Loucy (cell line): ENCODE results near the gene PROSER1.

Experiments
- H2AFZ ChIP-seq: fragments of 200-600 bp; sonication (generic); 2 replicates; pipeline ENCODE4 v1.6.0; 2016; ENCODE audit warnings: antibody characterized with exemption, mild to moderate bottlenecking, low read length, moderate library complexity
- H3F3A ChIP-seq: fragments of 200-600 bp; 2 replicates; pipeline ENCODE4 v1.6.0; 2016; ENCODE audit warnings: antibody characterized with exemption, low read depth, mild to moderate bottlenecking
- H3K27me3 ChIP-seq: fragments of 200-600 bp; sonication (generic); 2 replicates; pipeline ENCODE4 v1.6.1; 2014; ENCODE audit warnings: low read length, mild to moderate bottlenecking; ENCODE audit not compliant: insufficient read depth, poor library complexity, severe bottlenecking
- H3K36me3 ChIP-seq: fragments of 200-600 bp; sonication (generic); 2 replicates; pipeline ENCODE4 v1.6.1; 2016; ENCODE audit warnings: low read length; ENCODE audit not compliant: insufficient read depth
- H3K4me1 ChIP-seq: fragments of 200-600 bp; sonication (generic); 2 replicates; pipeline ENCODE4 v1.5.1; 2014; ENCODE audit warnings: low read length, mild to moderate bottlenecking; ENCODE audit not compliant: insufficient read depth, poor library complexity, severe bottlenecking
- H3K4me2 ChIP-seq: fragments of 200-600 bp; sonication (generic); 2 replicates; pipeline ENCODE4 v1.6.0; 2014; ENCODE audit warnings: antibody characterized with exemption, low read length, low read depth, mild to moderate bottlenecking; ENCODE audit not compliant: poor library complexity, severe bottlenecking
- H3K4me3 ChIP-seq: fragments of 200-600 bp; sonication (generic); 2 replicates; pipeline ENCODE4 v1.5.1; 2014; ENCODE audit warnings: low read length, mild to moderate bottlenecking, mixed read lengths; ENCODE audit not compliant: poor library complexity, severe bottlenecking
- H3K79me2 ChIP-seq: fragments of 200-600 bp; sonication (generic); 2 replicates; pipeline ENCODE4 v1.6.1; 2014; ENCODE audit warnings: low read length; ENCODE audit not compliant: insufficient read depth
- H3K9ac ChIP-seq: fragments of 200-600 bp; sonication (generic); 2 replicates; pipeline ENCODE4 v1.6.0; 2014; ENCODE audit warnings: mild to moderate bottlenecking, low read depth, low read length, moderate library complexity; ENCODE audit not compliant: poor library complexity, severe bottlenecking
- H3K9me2 ChIP-seq: fragments of 200-600 bp; sonication (generic); replicated peaks from 2 replicates; pipeline ENCODE4 v1.6.1; 2016; ENCODE audit warnings: low read depth, low read length, mixed read lengths
- H3K9me3 ChIP-seq: fragments of 200-600 bp; sonication (generic); 2 replicates; pipeline ENCODE4 v1.6.1; 2014; ENCODE audit warnings: mild to moderate bottlenecking, antibody characterized with exemption, low read length, low read depth; ENCODE audit not compliant: insufficient read depth
- H4K20me1 ChIP-seq: fragments of 200-600 bp; sonication (generic); 2 replicates; pipeline ENCODE4 v1.6.0; 2014; ENCODE audit warnings: antibody characterized with exemption, low read length, mild to moderate bottlenecking; ENCODE audit not compliant: insufficient read depth, poor library complexity, severe bottlenecking
- EZH2phosphoT487 ChIP-seq: fragments of 200-600 bp; IDR thresholded peaks from 2 replicates; pipeline ENCODE4 v1.6.1; 2018; ENCODE audit warnings: antibody characterized with exemption, mild to moderate bottlenecking, moderate library complexity, borderline replicate concordance
- TF ChIP-seq, protein P1 (sequence below): fragments of 200-600 bp; sonication (generic); conservative IDR thresholded peaks from 2 replicates; pipeline ENCODE4 v1.5.1; 2014; ENCODE audit warnings: mild to moderate bottlenecking, antibody characterized with exemption, low read length

The PROSER1 gene

DNA sequence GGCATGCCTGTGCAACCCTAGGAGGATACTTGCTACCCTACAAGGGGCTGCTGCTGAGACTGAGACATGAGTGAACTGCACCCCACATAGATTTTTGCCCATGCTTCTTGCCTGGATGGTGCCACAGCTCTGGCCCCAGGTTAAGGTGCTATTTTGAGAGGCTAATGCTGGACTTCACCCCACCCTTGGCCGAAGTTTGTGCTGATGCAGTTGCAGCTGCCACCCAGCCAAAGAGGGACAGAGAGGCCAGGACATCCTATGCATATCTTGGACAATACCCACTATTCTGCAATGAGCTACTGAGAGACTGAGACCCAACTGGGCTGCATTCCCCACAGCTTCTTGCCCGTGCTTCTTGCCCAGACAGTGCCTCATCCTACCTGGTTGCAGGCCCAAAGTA, 35.0 kb upstream of the PROSER1 start:
- TF ChIP-seq EZH2phosphoT487: no peak
- TF ChIP-seq, protein P1, sequence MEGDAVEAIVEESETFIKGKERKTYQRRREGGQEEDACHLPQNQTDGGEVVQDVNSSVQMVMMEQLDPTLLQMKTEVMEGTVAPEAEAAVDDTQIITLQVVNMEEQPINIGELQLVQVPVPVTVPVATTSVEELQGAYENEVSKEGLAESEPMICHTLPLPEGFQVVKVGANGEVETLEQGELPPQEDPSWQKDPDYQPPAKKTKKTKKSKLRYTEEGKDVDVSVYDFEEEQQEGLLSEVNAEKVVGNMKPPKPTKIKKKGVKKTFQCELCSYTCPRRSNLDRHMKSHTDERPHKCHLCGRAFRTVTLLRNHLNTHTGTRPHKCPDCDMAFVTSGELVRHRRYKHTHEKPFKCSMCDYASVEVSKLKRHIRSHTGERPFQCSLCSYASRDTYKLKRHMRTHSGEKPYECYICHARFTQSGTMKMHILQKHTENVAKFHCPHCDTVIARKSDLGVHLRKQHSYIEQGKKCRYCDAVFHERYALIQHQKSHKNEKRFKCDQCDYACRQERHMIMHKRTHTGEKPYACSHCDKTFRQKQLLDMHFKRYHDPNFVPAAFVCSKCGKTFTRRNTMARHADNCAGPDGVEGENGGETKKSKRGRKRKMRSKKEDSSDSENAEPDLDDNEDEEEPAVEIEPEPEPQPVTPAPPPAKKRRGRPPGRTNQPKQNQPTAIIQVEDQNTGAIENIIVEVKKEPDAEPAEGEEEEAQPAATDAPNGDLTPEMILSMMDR: no peak
- H3K27me3 ChIP-seq: no peaks in the 10 kb centered on the region
- H2AFZ ChIP-seq: no peak overlapping the region
- H3K9me2 ChIP-seq: no peaks in the 10 kb centered on the region
- no peak overlapping the region for H3K4me3 ChIP-seq
- no peaks in the 10 kb centered on the region for H3K36me3 ChIP-seq
- H3K4me1 ChIP-seq: no peaks in the 10 kb centered on the region
- H3F3A ChIP-seq: no peaks in the 10 kb centered on the region
- no peak overlapping the region for H3K9ac ChIP-seq
- H3K4me2 ChIP-seq: no peak overlapping the region
- H4K20me1 ChIP-seq: no peaks in the 10 kb centered on the region
- no peaks in the 10 kb centered on the region for H3K79me2 ChIP-seq
- H3K9me3 ChIP-seq: no peaks in the 10 kb centered on the region

- H3K79me2 ChIP-seq: no peaks in the 10 kb centered on the region
- no peaks in the 10 kb centered on the region for H3K9me2 ChIP-seq
- H3K27me3 ChIP-seq: no peaks in the 10 kb centered on the region
- H3K4me2 ChIP-seq: no peak overlapping the region
- peaks cover 9% of the 10 kb centered on the region for H3K4me1 ChIP-seq
- no peaks in the 10 kb centered on the region for H3F3A ChIP-seq
- TF ChIP-seq, protein P1: no peak
- no peak for TF ChIP-seq EZH2phosphoT487
- no peaks in the 10 kb centered on the region for H3K36me3 ChIP-seq
- no peaks in the 10 kb centered on the region for H3K9me3 ChIP-seq
- H3K9ac ChIP-seq: no peak overlapping the region
- H2AFZ ChIP-seq: no peak overlapping the region
- H3K4me3 ChIP-seq: no peak overlapping the region
- H4K20me1 ChIP-seq: no peaks in the 10 kb centered on the region
Observed at GRCh38 chr13:39062004-39062403, 24.1 kb upstream of the PROSER1 start.

DNA sequence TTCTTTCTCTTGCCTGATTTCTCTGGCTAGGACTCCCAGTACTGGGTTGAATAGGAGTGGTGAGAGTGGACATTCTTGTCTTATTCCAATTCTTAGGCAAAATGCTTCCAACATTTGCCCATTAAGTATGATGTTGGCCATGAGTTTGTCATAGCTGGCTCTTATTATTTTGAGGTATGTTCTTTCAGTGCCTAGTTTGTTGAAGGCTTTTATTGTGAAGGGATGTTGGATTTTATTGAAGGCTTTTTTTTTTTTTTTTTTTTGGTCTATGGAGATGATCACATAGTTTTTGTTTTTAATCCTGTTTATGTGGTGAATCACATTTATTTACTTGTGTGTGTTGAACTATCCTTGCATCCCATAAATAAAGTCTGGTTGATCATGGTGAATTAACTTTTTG, 20.2 kb upstream of the PROSER1 start:
- H3K9me3 ChIP-seq: no peaks in the 10 kb centered on the region
- H2AFZ ChIP-seq: no peak overlapping the region
- no peaks in the 10 kb centered on the region for H3K27me3 ChIP-seq
- no peaks in the 10 kb centered on the region for H3K36me3 ChIP-seq
- H3K4me1 ChIP-seq: peaks cover 9% of the 10 kb centered on the region
- H4K20me1 ChIP-seq: no peaks in the 10 kb centered on the region
- no peaks in the 10 kb centered on the region; the same call in 1 of the 2 replicates for H3K79me2 ChIP-seq
- no peak overlapping the region for H3K4me2 ChIP-seq
- H3K9ac ChIP-seq: no peak overlapping the region
- H3K4me3 ChIP-seq: no peak overlapping the region
- no peak for TF ChIP-seq EZH2phosphoT487
- TF ChIP-seq, protein P1: no peak
- no peaks in the 10 kb centered on the region for H3F3A ChIP-seq
- no peaks in the 10 kb centered on the region for H3K9me2 ChIP-seq
